GM18909 (cell line): ENCODE measurements around the gene KHNYN.
"Not testable (repeated sequence)": the region's sequence is repeated elsewhere in the genome, so short reads cannot be mapped to it uniquely, and the experiment has no call there.

Source experiments
- ATAC-seq: cut with Tn5 transposase; IDR thresholded peaks from one replicate; pipeline ENCODE4 v1.9.1; 2021; ENCODE audit warnings: mild to moderate bottlenecking; ENCODE audit not compliant: unreplicated experiment, poor library complexity

The KHNYN gene

GRCh38 chr14:24463884-24464785 lies 34.4 kb downstream of the KHNYN start:
- ATAC-seq, result no peak

DNA sequence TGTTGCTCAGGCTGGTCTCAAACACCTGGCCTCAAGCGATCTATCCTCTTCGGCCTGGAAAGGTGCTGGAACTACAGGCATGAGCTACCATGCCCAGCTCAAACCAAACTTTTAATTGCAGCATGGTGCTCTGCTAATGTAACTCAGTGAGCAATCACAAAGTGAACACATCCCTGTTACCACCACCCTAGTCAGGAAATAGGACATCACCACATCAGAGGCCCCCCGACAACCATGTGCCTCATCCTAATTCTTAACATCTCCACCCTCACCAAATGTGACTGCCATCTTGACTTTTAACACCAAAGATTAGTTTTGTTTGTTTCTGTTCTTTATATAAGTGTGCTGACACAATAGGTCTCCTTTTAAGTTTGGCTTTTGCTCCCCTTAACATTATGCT lies 35.6 kb downstream of the KHNYN start:
- ATAC-seq, result no peak

- ATAC-seq, result no peak
These were observed 36.1 kb downstream of the KHNYN start for GRCh38 chr14:24465805-24466204.

DNA sequence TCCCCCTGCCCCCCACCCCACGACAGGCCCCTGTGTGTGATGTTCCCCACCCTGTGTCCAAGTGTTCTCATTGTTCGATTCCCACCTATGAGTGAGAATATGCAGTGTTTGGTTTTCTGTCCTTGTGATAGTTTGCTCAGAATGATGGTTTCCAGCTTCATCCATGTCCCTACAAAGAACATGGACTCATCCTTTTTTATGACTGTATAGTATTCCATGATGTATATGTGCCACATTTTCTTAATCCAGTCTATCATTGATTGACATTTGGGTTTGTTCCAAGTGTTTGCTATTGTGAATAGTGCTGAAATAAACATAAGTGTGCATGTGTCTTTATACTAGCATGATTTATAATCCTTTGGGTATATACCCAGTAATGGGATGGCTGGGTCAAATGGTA lies 40.7 kb downstream of the KHNYN start:
- not testable (repeated sequence) for ATAC-seq

GRCh38 chr14:24473211-24473610 lies 43.5 kb downstream of the KHNYN start:
- ATAC-seq, result no peak

DNA sequence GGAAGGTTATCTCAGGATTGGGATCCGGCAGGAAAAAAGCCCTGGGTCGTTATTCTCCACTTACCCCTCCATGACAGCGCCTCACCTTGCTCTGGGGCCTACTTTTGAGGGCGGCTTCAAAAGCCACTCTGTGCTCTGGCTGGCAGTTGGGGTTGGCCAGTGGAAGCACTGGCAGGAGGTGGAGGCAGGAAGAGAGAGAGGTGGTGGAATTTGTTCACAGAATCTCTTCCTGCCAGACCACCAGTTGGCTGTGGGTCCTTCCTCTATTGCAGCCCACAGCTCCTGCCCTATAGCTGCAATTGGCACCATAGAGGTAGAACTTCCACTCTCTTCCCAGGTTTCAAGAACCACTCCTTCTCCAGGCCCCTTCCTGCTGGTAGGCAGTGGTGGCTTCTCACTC lies 45.5 kb downstream of the KHNYN start:
- ATAC-seq, result no peak

- not testable (repeated sequence) for ATAC-seq
These were observed 50.2 kb downstream of the KHNYN start for GRCh38 chr14:24479999-24480398.

DNA sequence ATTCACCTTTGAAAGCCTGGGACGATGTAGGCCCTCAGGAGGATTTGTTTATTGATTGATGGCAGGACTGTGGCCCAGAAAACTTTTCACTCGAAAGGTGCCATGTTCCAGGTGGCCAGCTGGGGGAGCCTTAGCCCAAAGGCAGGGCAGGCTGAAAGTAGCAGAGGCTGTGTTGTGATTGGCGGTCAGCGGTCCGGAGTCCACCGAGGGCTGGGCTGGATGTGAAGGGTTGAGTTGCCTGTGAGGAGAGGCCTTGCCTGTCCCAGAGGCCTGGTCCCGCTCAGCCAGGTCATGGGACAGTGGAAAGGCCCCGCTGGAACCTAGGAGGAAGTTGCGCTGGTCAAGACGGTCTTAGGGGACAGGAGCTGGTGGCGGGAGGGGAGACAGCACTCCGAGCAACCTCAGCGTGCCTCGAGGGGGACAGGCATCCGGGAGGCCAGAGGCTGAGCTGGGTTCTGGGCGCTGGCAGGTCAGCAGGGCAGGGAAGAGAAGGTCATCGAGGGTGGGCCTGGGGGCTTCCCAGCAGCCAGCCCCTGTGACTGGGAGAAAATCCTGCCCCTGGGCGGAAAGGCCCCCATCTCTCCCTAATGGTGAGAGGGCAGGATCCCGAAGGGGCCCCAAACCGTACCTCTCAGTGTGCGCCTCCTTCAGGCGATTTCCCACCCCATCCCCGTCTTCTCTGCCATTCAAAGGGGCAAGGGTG lies 52.0 kb downstream of the KHNYN start:
- peak; percentile 83 for ATAC-seq

DNA sequence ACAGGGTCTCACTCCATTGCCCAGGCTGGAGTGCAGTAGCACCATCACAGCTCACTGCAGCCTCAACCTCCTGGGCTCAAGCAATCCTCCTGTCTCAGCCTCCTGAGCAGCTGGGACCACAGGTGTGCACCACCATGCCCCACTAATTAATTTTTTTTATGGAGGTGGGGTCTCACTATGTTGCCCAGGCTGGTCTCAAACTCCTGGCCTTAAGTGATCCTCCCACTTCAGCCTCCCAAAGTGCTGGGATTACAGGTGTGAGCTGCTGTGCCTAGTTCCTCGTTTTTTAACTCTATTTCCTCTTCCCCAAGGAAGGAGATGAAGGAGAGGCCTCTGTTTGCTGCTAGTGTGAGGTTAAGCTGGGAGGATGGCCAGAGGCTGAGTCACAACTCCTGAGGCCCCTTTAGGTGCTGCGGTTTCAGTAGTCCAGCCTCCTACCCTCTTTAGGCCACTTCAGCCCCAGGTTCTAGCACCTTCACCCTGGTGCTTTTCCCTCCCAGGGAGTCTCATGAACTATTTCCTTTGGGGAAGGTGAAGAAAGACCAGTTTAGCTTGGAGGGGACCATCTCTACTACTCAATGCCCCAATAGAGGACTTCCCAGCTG lies 53.0 kb downstream of the KHNYN start:
- ATAC-seq, result not testable (repeated sequence)

GRCh38 chr14:24483604-24484252 lies 54.0 kb downstream of the KHNYN start:
- peak; percentile 71 for ATAC-seq
